K562 (cell line): ENCODE measurements around the gene ZMYND8. TPM values are rescaled to one million over a fixed set of nuclear protein-coding genes. Genes with fewer than 3 reads are reported as not detected.
A peak's percentile ranks its signal among the peaks of the same experiment; 100 is the strongest.

Source experiments
- ATF7 ChIP-seq: fragments of 450-650 bp; IDR thresholded peaks from 2 replicates; pipeline ENCODE4 v1.7.1; 2014; ENCODE audit warnings: mild to moderate bottlenecking, moderate library complexity
- DPF2 ChIP-seq: fragments of 450-650 bp; IDR thresholded peaks from 2 replicates; pipeline ENCODE4 v1.6.1; 2016
- GTF2F1 ChIP-seq: IDR thresholded peaks from 2 replicates; pipeline ENCODE4 v1.6.1; 2011; ENCODE audit warnings: low read depth, low read length, improper control_type of control experiment
- HDGF ChIP-seq: fragments of 450-650 bp; IDR thresholded peaks from 2 replicates; pipeline ENCODE4 v1.6.1; 2016
- MEF2D ChIP-seq: conservative IDR thresholded peaks from 2 replicates; pipeline ENCODE4 v1.6.1; 2016; ENCODE audit warnings: low read depth, missing genetic modification characterization, missing compliant biosample characterization
- MYBL2 ChIP-seq, 2 experiments: fragments of 450-650 bp in 1 of 2; sonication (generic) in 1 of 2; formaldehyde crosslinking in 1 of 2; IDR thresholded peaks; 2 replicates each; pipeline versions ENCODE4 v1.6.1 to v1.8.1; 2017 to 2022; ENCODE audit warnings: borderline replicate concordance in 1 of 2, inconsistent platforms in 1 of 2, low read depth in 1 of 2, mild to moderate bottlenecking in 1 of 2, missing genetic modification reagents in 1 of 2, moderate library complexity in 1 of 2
- NFIC ChIP-seq: fragments of 450-650 bp; IDR thresholded peaks from 2 replicates; pipeline ENCODE4 v1.6.1; 2017; ENCODE audit warnings: mild to moderate bottlenecking, inconsistent platforms
- PTTG1 ChIP-seq: fragments of 450-650 bp; IDR thresholded peaks from 2 replicates; pipeline ENCODE4 v1.6.1; 2016; ENCODE audit warnings: low read depth, mild to moderate bottlenecking, missing genetic modification characterization, missing compliant biosample characterization
- PYGO2 ChIP-seq: fragments of 450-650 bp; IDR thresholded peaks from 2 replicates; pipeline ENCODE4 v1.6.1; 2016; ENCODE audit warnings: mild to moderate bottlenecking, missing genetic modification characterization, moderate library complexity, missing compliant biosample characterization
- SMARCE1 ChIP-seq: fragments of 450-650 bp; IDR thresholded peaks from 2 replicates; pipeline ENCODE4 v1.7.1; 2016; ENCODE audit warnings: mild to moderate bottlenecking
- THRAP3 ChIP-seq: fragments of 450-650 bp; IDR thresholded peaks from 2 replicates; pipeline ENCODE4 v1.6.1; 2016; ENCODE audit warnings: mild to moderate bottlenecking, inconsistent platforms, borderline replicate concordance
- ZNF124 ChIP-seq: sonication (generic); formaldehyde crosslinking; IDR thresholded peaks from 2 replicates; pipeline ENCODE4 v1.8.1; 2022; ENCODE audit warnings: missing genetic modification reagents
- ZNF140 ChIP-seq: fragments of 250-450 bp; sonication (Bioruptor Pico); IDR thresholded peaks from 2 replicates; pipeline ENCODE4 v1.8.0; 2021; ENCODE audit warnings: moderate library complexity, mild to moderate bottlenecking, inconsistent platforms
- polyA plus RNA-seq, 8 experiments: library from polyadenylated mRNA; depleted of rRNA in 4 of 8; stranded (reverse) in 5 of 8; unstranded in 3 of 8; fragments of >200 nt; fragmentation: Nextera tagmentation in 2 of 8; fragmentation: Illumina TruSeq in 1 of 8; extraction: Ambion mirVana in 2 of 8; extraction: Trizol in 1 of 8; gene quantifications; 2 replicates each; pipeline versions ENCODE4 v1.2.1 to v1.2.3, GENCODE V29; 2011 to 2014; ENCODE audit warnings: inconsistent platforms in 1 of 8, missing spikeins in 1 of 8
- total RNA-seq, 7 experiments: library from RNA; depleted of rRNA in 6 of 7; stranded (reverse); fragments of >200 nt in 6 of 7; fragmentation: Illumina TruSeq in 2 of 7; extraction: Trizol in 2 of 7; gene quantifications; 2 replicates each; pipeline versions ENCODE4 v1.2.1 to v1.2.3, GENCODE V29; 2011 to 2021; ENCODE audit warnings: low replicate concordance in 1 of 7
- TF ChIP-seq, protein P1 (sequence below): fragments of 450-650 bp; conservative IDR thresholded peaks from 2 replicates; pipeline ENCODE4 v1.6.1; 2016; ENCODE audit warnings: missing genetic modification characterization, low read depth, mild to moderate bottlenecking, missing compliant biosample characterization, moderate library complexity
- TF ChIP-seq, protein P2 (sequence below): fragments of 250-450 bp; sonication (Bioruptor Pico); IDR thresholded peaks from 2 replicates; pipeline ENCODE4 v1.8.0; 2022; ENCODE audit warnings: inconsistent platforms, mild to moderate bottlenecking, moderate library complexity, borderline replicate concordance

The ZMYND8 gene
- total and polyA plus RNA-seq, 9 of the 15 experiments (the other 6 are each of a cell fraction or from before 2014, with no cell fraction given) = 31.8 to 148 (median 71.9) TPM

DNA sequence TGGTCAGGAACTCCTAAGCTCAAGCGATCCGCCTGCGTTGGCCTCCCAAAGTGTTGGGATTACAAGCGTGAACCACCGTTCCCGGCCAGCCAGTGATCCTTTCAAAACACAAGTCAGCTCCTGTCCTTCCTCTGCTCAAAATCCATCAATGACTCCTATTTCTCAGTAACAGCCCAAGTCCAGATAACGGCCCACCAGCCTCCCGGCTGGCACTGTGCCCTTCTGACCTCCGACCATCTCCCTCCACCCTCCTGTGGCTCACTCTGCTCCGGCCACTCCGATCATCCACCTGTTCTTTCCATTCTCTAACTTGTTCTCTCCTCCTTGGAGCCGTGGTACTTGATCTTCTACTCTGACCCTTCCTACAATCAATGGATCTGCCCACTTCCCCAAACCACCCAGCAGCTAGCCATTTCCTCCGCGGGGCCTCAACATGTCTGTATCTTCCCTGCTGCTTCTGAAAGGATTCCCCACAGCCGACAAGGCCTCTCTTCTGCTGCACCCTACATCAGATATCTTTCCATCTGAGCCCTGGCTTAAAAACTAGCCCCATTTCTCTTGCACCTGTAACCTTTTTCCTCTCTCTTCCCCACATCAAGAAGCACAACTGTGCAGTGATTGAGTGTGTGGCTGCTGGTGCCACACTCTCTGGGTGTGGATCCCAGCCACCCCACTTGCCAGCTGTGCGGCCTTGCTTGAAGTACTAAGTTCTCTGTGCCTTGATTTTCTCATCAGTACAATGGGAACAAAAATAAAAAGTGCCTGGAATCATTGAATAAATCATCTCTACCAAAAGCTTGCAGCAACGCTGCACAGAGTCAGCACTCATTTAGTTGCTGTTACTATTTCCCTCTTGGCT, 6.1 kb upstream of the ZMYND8 start (continued):
- TF ChIP-seq, protein P1, sequence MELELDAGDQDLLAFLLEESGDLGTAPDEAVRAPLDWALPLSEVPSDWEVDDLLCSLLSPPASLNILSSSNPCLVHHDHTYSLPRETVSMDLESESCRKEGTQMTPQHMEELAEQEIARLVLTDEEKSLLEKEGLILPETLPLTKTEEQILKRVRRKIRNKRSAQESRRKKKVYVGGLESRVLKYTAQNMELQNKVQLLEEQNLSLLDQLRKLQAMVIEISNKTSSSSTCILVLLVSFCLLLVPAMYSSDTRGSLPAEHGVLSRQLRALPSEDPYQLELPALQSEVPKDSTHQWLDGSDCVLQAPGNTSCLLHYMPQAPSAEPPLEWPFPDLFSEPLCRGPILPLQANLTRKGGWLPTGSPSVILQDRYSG (tag) = 0 out of 2 replicates have a peak, but pooled peaks have one; percentile 56
- no peak for TF ChIP-seq ZNF140 (CRISPR knock-in tag)
- 0 out of 2 replicates have a peak, but pooled peaks have one; percentile 41 for TF ChIP-seq MEF2D (tag)
- TF ChIP-seq ZNF124 (CRISPR knock-in tag) = no peak
- TF ChIP-seq SMARCE1 = peak; percentile 47; the same call in 1 of the 2 replicates
- 0 out of 2 replicates have a peak, but pooled peaks have one; percentile 31 for TF ChIP-seq PYGO2 (tag)
- peak; percentile 42; the same call in 1 of the 2 replicates for TF ChIP-seq HDGF
- TF ChIP-seq NFIC = peak; percentile 71
- no peak for TF ChIP-seq THRAP3
- no peak for TF ChIP-seq GTF2F1
- no peak for TF ChIP-seq MYBL2 (IDR thresholded peaks at IDR 0.05; ENCODE audit: low read depth)
- TF ChIP-seq MYBL2 (CRISPR knock-in tag; IDR thresholded peaks at IDR 0.05; ENCODE audit: borderline replicate concordance) = no peak
- TF ChIP-seq PTTG1 (tag) = peak; percentile 10; the same call in 1 of the 2 replicates
- TF ChIP-seq ATF7 = no peak
- TF ChIP-seq, protein P2, sequence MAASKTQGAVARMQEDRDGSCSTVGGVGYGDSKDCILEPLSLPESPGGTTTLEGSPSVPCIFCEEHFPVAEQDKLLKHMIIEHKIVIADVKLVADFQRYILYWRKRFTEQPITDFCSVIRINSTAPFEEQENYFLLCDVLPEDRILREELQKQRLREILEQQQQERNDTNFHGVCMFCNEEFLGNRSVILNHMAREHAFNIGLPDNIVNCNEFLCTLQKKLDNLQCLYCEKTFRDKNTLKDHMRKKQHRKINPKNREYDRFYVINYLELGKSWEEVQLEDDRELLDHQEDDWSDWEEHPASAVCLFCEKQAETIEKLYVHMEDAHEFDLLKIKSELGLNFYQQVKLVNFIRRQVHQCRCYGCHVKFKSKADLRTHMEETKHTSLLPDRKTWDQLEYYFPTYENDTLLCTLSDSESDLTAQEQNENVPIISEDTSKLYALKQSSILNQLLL (CRISPR knock-in tag) = no peak
- peak; percentile 61; the same call in 1 of the 2 replicates for TF ChIP-seq DPF2
